Keratinocyte (primary cell): ENCODE measurements around the gene COL16A1. TPM values are rescaled to one million over a fixed set of nuclear protein-coding genes. Genes with fewer than 3 reads are reported as not detected.

Experiments
- DNase-seq: peaks from one replicate; pipeline ENCODE4 v3.0.0-alpha.2; 2011; ENCODE audit warnings: low read depth, missing footprints, low spot score
- FAIRE-seq: peaks from 2 replicates; lab custom pipeline; 2011; peaks lifted over from hg19 to GRCh38; lab: Jason Lieb, UNC
- H2AFZ ChIP-seq: 2 replicates; pipeline ENCODE4 v1.6.0; 2012; ENCODE audit warnings: low read length, control low read depth, inconsistent platforms; ENCODE audit not compliant: control insufficient read depth
- H3K27ac ChIP-seq: 2 replicates; pipeline ENCODE4 v1.5.1; 2011; ENCODE audit warnings: low read length; ENCODE audit not compliant: control insufficient read depth, insufficient read depth
- H3K27me3 ChIP-seq: 3 replicates; pipeline ENCODE4 v1.6.0; 2011; ENCODE audit warnings: low read length; ENCODE audit not compliant: control insufficient read depth, insufficient read depth; ENCODE audit errors: extremely low read depth
- H3K36me3 ChIP-seq, 2 experiments: 2 replicates in 1 of 2; 3 replicates in 1 of 2; pipeline ENCODE4 v1.5.1; 2011; ENCODE audit warnings: low read length in 2 of 2, mild to moderate bottlenecking in 1 of 2; ENCODE audit not compliant: control insufficient read depth in 2 of 2, insufficient read depth in 2 of 2; ENCODE audit errors: extremely low read depth in 1 of 2
- H3K4me1 ChIP-seq: 3 replicates; pipeline ENCODE4 v1.5.1; 2011; ENCODE audit warnings: low read length; ENCODE audit not compliant: control insufficient read depth, insufficient read depth; ENCODE audit errors: extremely low read depth
- H3K4me2 ChIP-seq: 3 replicates; pipeline ENCODE4 v1.6.0; 2011; ENCODE audit warnings: low read depth, low read length; ENCODE audit not compliant: control insufficient read depth, insufficient read depth; ENCODE audit errors: extremely low read depth
- H3K4me3 ChIP-seq, 3 experiments: fragments of 200-600 bp in 1 of 3; sonication (generic) in 1 of 3; 2 replicates in 2 of 3; 3 replicates in 1 of 3; pipeline ENCODE4 v1.5.1; 2011 to 2016; ENCODE audit warnings: low read length in 3 of 3, mild to moderate bottlenecking in 3 of 3, control low read depth in 2 of 3, inconsistent platforms in 1 of 3, low read depth in 1 of 3, mixed read lengths in 1 of 3, mixed run types in 1 of 3, moderate library complexity in 1 of 3; ENCODE audit not compliant: control insufficient read depth in 2 of 3, insufficient read depth in 2 of 3; ENCODE audit errors: extremely low read depth in 1 of 3
- H3K79me2 ChIP-seq: 2 replicates; pipeline ENCODE4 v1.6.0; 2012; ENCODE audit warnings: low read length; ENCODE audit not compliant: control insufficient read depth, insufficient read depth
- H3K9ac ChIP-seq: 3 replicates; pipeline ENCODE4 v1.6.0; 2011; ENCODE audit warnings: low read length; ENCODE audit not compliant: control insufficient read depth, insufficient read depth; ENCODE audit errors: extremely low read depth
- H3K9me1 ChIP-seq: 3 replicates; pipeline ENCODE4 v1.6.0; 2011; ENCODE audit warnings: low read length; ENCODE audit not compliant: control insufficient read depth, insufficient read depth; ENCODE audit errors: extremely low read depth
- H3K9me3 ChIP-seq: 2 replicates; pipeline ENCODE4 v1.5.1; 2012; ENCODE audit warnings: low read depth, low read length; ENCODE audit not compliant: control insufficient read depth
- H4K20me1 ChIP-seq: 3 replicates; pipeline ENCODE4 v1.6.0; 2011; ENCODE audit warnings: low read length; ENCODE audit not compliant: control insufficient read depth, insufficient read depth; ENCODE audit errors: extremely low read depth
- EZH2 ChIP-seq: IDR thresholded peaks from one replicate; pipeline ENCODE4 v1.6.1; 2012; ENCODE audit warnings: inconsistent platforms, mild to moderate bottlenecking, low read length, moderate library complexity
- dilution Hi-C: fragments of 300-500 bp; cut with MboI; formaldehyde crosslinking; loops from one replicate; pipeline ENCODE4 v1.7.0; 2020; ENCODE audit warnings: low sequenced_read_pairs; ENCODE audit not compliant: extremely low pct_ligation_motif_present
- polyA plus RNA-seq, 5 experiments: library from polyadenylated mRNA; depleted of rRNA in 3 of 5; stranded (reverse) in 3 of 5; stranded (forward) in 1 of 5; unstranded in 1 of 5; fragments of >200 nt; gene quantifications; 1 replicate in 1 of 5; 2 replicates in 3 of 5; 3 replicates in 1 of 5; pipeline versions ENCODE4 v1.2.1 to v1.2.3, GENCODE V29; 2011 to 2012; ENCODE audit warnings: missing spikeins in 2 of 5, low read depth in 1 of 5, low replicate concordance in 1 of 5
- TF ChIP-seq, protein P1 (sequence below), 3 experiments: IDR thresholded peaks in 1 of 3; conservative IDR thresholded peaks in 1 of 3; optimal IDR thresholded peaks in 1 of 3; 2 replicates in 2 of 3; 3 replicates in 1 of 3; pipeline versions ENCODE3 to v1.5.1; 2011; ENCODE audit warnings: low read length in 3 of 3, mild to moderate bottlenecking in 3 of 3, moderate library complexity in 2 of 3, control low read depth in 1 of 3, inconsistent platforms in 1 of 3; ENCODE audit not compliant: insufficient read depth in 2 of 3; ENCODE audit errors: extremely low read depth in 1 of 3

Gene COL16A1
- polyA plus RNA-seq, 1 donor (not counting 4 experiments of a cell fraction or from before 2014, with no cell fraction given): 43.4 TPM

DNA sequence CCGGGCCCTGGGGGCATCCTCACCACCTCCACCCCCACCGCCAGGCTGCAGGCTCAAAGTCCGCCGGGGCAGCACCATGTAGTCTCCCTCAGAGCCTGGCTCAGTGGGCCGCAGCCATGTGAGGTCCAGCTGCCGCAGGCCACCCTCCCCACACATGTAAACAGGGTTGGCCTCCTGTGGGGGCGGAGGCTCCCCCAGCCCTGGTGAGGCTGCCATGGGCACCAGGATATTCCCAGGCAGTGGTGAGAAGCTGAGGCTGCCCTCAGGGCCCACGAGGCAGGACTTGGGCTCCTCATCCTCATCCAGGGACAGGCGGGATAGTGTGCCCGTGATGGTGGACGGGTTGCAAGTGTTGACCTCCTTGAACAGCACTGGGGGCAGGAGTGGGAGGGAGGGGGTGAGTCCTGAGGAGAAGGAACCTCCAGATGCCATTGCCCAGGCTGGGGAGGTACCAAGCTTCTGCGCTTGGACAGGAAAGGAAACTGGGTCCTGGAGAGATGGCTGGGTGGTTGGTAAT, 27.3 kb upstream of the COL16A1 start:
- no peaks in the 10 kb centered on the region for H3K36me3 ChIP-seq
- H3K27ac ChIP-seq: no peak overlapping the region
- H3K27me3 ChIP-seq: no peaks in the 10 kb centered on the region
- DNase-seq (no peak), FAIRE-seq (no peak)
- no peaks in the 10 kb centered on the region for H4K20me1 ChIP-seq
- H3K4me2 ChIP-seq: no peak overlapping the region
- no peak overlapping the region for H2AFZ ChIP-seq
- no peaks in the 10 kb centered on the region for H3K79me2 ChIP-seq
- no peak overlapping the region for H3K4me3 ChIP-seq
- peaks cover 4% of the 10 kb centered on the region for H3K4me1 ChIP-seq
- dilution Hi-C loops: no loop called here
- TF ChIP-seq, protein P1, sequence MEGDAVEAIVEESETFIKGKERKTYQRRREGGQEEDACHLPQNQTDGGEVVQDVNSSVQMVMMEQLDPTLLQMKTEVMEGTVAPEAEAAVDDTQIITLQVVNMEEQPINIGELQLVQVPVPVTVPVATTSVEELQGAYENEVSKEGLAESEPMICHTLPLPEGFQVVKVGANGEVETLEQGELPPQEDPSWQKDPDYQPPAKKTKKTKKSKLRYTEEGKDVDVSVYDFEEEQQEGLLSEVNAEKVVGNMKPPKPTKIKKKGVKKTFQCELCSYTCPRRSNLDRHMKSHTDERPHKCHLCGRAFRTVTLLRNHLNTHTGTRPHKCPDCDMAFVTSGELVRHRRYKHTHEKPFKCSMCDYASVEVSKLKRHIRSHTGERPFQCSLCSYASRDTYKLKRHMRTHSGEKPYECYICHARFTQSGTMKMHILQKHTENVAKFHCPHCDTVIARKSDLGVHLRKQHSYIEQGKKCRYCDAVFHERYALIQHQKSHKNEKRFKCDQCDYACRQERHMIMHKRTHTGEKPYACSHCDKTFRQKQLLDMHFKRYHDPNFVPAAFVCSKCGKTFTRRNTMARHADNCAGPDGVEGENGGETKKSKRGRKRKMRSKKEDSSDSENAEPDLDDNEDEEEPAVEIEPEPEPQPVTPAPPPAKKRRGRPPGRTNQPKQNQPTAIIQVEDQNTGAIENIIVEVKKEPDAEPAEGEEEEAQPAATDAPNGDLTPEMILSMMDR (optimal IDR thresholded peaks at IDR 0.05 in 1 of 3, IDR thresholded peaks at IDR 0.05 in 1 of 3, conservative IDR thresholded peaks at IDR 0.05 in 1 of 3; ENCODE audit: extremely low read depth in 1 of 3, insufficient read depth in 2 of 3, low read length in 3 of 3): no peak
- TF ChIP-seq EZH2: no peak
- H3K9me3 ChIP-seq: no peaks in the 10 kb centered on the region
- H3K9ac ChIP-seq: no peak overlapping the region
- H3K9me1 ChIP-seq: no peaks in the 10 kb centered on the region

GRCh38 chr1:31730336-31731048, 26.7 kb upstream of the COL16A1 start:
- no peak for DNase-seq
- H3K4me2 ChIP-seq: no peak overlapping the region

More at GRCh38 chr1:31730336-31731048, 26.7 kb upstream of the COL16A1 start:
- H3K27ac ChIP-seq: no peak overlapping the region
- no peak for TF ChIP-seq EZH2
- TF ChIP-seq, protein P1 (optimal IDR thresholded peaks at IDR 0.05 in 1 of 3, IDR thresholded peaks at IDR 0.05 in 1 of 3, conservative IDR thresholded peaks at IDR 0.05 in 1 of 3; ENCODE audit: extremely low read depth in 1 of 3, insufficient read depth in 2 of 3, low read length in 3 of 3): no peak
- no peaks in the 10 kb centered on the region for H3K36me3 ChIP-seq
- no peak for FAIRE-seq
- no peak overlapping the region for H2AFZ ChIP-seq
- H3K27me3 ChIP-seq: no peaks in the 10 kb centered on the region
- H3K9ac ChIP-seq: no peak overlapping the region
- H3K9me3 ChIP-seq: no peaks in the 10 kb centered on the region
- no peaks in the 10 kb centered on the region for H4K20me1 ChIP-seq
- H3K4me3 ChIP-seq: no peak overlapping the region
- no peaks in the 10 kb centered on the region for H3K4me1 ChIP-seq
- no peaks in the 10 kb centered on the region for H3K79me2 ChIP-seq
- dilution Hi-C loops: no loop called here
- no peaks in the 10 kb centered on the region for H3K9me1 ChIP-seq
